GM18505 (cell line): ENCODE measurements around the gene FAM124A.

Experiments
- ATAC-seq: cut with Tn5 transposase; IDR thresholded peaks from one replicate; pipeline ENCODE4 v1.9.1; 2021; ENCODE audit not compliant: unreplicated experiment
- POLR2A ChIP-seq: IDR thresholded peaks from 4 replicates; pipeline ENCODE4 v1.6.1; 2011; ENCODE audit warnings: borderline replicate concordance; ENCODE audit not compliant: insufficient read depth, insufficient read length; ENCODE audit errors: extremely low read depth

The FAM124A gene

DNA sequence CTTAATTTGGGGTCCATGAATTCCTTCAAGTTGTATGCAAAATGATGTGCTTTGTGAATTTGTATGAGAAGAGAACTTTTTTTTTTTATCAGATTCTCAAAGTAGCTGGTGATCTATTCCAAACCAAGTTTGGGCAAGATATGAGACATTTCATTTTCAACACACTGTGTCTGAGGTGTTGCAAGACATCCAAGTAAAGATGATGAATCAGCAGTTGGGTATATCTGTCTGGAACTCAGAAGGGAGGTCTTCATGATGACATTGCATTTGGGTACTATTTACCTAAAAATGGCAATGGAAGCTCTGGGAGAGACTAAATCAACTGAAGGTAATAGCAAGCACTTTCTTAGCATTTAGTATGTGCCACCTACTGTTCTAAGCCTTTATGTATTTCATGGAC, 2.8 kb downstream of the FAM124A start:
- no peak for TF ChIP-seq POLR2A
- ATAC-seq: no peak

DNA sequence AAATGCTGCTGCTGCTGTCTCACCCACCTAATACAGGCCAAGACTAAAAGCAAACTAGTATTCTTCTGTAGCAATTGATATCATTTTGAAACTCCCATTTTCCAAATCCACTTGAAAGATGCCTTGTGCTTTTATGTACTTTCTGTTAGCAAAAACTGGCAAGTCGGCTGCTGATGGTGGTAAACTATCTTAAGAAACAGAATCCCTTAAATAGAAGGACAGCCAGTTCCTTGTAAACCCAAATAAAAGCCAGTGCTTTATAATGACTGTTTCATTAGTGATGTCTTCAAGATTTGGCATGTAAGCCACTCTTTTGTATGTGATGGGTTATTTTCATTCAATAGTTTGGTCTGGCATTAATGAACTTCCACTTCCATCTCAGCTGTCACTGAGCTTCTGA, 5.2 kb downstream of the FAM124A start:
- no peak for ATAC-seq

DNA sequence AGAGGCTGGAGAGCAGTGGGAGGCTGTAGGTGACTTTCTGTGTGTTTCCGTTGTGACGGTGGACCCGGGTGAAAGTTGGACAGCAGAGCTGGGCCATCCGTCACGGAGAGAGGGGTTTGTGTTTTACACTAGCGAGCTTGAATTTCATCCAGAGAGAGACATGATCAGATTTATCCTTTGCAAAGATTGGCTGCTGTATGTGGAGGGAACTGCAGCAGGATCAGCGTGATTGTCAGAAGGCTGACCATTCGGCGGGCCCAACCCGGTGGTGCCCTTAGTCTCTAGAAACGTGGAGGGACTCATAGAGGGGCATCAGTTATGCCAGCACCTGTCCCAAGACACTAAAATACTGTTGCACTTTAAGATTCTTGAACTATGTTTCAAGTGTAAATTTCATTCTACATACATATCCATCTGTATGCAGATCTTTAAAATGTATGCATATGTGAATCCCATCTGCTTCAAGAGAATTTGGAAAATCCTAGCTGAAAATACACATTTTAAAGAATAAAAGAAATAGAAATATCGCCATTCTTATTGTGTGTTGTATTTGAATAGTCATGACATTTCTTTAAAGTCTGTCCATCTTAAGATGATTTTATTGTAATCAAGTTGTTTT, 7.0 kb downstream of the FAM124A start:
- ATAC-seq: no peak
- TF ChIP-seq POLR2A: no peak

More for the DNA sequence above, 5.2 kb downstream of the FAM124A start:
- TF ChIP-seq POLR2A: no peak

DNA sequence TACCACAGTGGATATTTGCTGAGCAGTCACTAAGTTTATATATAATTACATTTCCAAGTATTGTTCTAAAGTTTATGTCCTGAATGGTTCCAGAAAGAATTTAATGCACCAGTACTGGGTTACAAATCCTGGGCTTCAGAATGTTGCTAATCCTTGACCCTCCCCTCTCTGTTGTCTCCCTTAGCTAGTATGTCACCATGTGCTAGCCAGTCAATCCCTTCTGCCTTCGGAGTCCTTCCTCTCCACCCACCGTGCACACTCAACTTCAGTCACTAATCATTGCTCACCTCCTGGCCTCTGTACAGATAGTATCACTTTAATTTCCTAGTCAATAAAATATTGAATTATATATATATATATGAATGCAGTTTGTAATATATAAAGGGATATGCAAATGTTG, 7.5 kb downstream of the FAM124A start:
- no peak for TF ChIP-seq POLR2A
- no peak for ATAC-seq

DNA sequence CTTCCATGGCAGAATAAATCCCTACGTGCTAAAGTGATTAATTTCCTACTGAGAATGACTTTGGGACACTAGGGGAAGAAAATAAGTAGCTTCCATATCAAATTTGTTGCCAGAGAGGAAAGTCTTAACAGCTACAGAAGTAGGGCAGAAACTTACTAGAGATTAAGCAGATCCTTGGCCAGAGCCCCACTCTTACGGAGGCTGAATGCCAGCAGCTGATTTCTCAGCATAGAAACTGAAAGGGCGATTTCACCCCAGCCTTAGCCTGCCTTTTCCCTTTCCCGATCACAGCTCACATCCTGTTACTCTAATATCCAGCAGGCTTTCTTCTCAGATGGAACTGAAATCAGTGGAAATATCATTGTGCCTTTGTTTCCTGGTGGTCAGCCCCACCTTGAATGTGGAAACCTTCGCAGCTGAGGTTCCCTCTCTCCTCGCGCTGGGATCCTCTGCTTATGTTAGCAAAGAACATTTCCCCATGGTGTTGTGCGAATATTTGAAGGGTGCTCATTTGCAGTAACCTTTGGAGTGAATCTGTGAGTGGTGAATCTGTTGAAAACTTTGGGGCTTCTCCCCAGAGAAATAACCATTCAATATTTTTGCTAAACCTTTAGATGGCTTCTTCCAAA, 8.4 kb downstream of the FAM124A start:
- ATAC-seq: no peak
- TF ChIP-seq POLR2A: no peak

DNA sequence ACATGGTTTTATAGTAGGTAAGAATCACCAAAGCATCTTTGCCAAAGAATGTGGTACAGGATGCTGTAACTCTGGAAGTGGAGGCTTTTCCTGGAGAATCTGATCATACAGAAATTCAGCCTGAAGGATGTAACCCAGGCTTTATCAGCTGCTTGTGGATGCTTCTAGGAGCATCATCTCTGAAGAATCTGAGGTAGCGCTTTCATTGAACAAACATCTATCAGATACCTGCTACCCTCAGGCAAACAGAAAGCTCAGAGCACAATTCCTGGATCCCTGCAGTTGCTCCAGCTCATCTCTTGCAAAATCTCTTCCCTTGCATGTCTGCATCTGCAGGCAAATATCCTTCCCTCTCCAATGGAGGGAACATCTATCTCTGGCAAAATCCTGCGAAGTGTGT, 9.3 kb downstream of the FAM124A start:
- ATAC-seq: no peak
- TF ChIP-seq POLR2A: no peak

DNA sequence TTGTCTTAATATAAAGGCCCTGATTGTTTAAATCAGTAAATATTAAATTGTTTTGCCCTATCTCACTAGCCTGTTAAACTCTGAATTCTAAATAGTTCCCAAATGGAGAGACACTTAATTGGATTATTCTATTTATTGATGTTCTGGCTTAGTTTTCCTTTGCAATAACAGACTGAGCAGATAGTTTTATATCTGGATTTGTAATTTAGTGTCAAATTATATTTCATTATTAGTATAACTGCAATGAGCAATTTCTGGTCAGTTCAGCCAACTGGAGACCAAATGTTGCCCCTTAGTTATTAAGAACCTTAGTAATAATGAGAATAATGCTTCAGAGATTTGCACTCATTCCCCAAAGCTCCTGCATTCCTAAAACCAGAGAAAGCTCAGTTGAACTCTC, 10.1 kb downstream of the FAM124A start:
- ATAC-seq: no peak
- TF ChIP-seq POLR2A: no peak

DNA sequence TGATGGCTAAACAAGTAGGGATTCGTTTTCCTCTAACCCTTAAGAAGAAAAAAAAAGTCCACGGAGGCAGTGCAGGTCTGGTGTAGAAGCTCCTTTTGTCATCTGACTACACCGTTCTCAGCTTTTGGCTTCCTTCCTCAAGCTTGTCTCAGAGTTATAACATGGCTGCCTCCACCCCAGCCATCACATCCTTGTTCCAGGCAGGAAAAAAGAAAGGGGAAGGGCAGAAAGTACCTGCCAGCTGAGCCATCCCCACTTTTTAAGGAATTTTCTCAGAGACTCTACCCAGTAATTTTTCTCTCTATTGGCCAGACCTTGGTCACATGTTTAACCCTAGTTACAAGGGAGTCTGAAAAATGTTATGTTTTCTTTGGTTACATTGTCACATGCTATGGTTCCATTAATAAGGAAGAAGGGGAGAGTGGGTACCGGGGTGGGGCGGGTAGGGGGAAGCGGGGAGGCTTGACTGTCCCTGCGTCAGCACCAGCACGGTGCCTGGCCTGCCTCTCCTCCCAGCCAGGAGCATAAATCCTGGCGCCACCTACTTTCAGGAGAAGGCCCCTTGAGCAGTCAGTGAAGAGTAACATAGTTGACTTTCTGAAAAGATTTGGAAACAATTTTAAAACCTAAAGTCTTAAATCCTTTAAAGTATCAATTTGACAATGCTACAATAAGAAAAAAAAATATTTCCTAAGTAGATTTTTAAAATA, 11.1 kb downstream of the FAM124A start:
- TF ChIP-seq POLR2A: no peak
- ATAC-seq: no peak

DNA sequence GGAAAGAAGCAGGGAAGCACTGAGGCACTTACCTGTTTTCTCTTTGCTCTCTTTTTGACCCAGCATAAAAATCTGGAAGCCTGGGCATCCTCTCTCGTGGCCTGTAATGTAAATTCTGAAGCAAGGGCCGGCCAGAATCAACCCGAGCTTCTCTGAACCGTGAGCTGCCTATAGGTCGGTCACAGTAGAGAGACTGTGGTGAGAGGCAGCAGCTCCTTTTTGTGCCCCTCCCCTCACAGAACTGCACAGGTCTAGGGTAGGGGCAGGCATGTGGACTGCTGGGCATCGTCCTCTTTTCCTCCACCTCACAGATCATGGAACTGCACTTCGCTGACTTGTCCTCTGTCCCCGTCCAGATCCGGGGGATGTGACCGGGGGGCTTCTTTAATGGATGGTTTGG, 12.5 kb downstream of the FAM124A start:
- ATAC-seq: no peak
- no peak for TF ChIP-seq POLR2A

DNA sequence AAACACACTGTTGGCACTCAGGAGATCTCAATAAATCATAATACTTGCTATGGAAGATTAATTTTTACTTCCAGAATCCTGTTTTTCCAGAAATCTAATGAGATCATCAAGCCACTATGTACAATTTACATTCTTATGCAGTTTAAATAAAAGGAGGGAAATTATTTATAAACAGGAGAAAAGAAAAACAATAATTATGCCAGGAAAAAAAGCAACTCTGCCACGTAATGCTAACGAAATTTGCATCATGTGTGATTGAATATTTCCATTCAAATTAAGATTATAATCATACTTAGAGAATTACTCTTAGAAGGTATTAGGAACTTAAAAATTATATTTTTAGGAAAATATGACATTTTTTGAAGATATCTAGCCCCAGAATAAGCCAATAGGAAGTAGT, 13.0 kb downstream of the FAM124A start:
- ATAC-seq: no peak
- TF ChIP-seq POLR2A: no peak

DNA sequence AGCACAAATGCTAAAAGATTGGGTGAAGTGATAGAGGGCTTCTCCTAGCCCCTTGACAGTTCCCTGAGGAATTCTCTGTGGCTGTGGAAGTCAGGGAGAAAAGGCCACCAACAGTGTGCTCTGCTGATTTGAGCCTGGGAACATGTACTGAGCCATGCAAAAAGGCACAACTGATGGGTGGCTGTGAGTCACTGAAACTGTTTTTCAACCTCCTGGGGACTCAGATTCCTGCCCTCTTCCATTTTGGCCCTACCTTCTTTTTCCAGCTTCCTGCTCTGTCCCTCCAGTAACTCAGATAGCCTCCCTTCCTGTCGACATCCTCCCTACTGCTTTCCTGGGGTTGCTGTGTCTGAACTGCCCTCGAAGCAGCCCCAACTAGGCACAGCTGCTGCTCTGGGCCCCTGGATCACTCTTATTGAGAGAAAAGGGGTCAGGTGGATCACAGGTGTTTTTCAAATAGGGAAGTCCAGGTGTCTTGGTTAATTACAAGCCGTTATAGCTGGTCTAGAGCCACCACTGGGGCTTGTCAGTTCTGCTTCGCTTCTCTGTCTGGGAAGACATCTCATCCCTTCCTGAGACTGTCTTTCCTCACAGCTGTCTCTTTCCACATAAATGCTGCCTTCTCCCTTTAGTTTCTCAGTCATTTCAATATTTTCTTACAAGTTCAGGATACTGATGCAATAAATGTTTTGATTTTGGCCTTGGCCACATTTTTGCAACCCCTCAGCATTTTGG, 13.7 kb downstream of the FAM124A start:
- no peak for TF ChIP-seq POLR2A
- ATAC-seq: no peak

DNA sequence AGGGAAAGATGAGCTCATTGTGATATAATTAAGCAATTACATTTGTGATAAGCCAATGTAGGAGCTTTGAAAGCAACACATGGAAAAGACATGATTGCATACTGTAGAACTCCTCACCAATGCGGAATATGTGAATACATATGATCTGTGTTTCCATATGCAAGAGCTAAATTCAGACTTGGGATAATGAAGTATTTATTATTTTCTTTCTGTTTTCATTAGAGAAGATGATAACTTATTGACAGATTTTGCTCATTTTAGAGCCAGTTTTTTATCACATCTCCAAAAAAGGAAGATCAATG, 14.2 kb downstream of the FAM124A start:
- no peak for ATAC-seq
- no peak for TF ChIP-seq POLR2A

DNA sequence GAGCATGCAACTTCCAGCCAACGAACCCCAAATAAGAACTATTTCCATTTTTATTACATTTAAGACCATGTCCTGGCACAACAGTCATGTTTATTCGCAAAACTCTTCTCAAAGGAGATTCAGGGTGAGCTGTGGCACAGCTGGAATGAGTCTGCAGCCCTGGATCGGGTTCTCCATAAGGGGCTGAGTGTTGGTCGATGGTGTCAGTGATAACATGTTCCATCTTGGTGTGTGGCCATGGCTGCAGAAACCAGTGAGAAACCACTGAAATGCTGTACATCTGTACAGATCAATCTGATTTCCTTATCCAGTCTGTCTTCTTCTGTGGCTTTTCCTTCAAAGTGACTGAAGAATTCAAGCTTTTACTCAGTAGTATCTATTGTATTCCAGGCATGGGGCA, 15.2 kb downstream of the FAM124A start:
- no peak for ATAC-seq
- no peak for TF ChIP-seq POLR2A

DNA sequence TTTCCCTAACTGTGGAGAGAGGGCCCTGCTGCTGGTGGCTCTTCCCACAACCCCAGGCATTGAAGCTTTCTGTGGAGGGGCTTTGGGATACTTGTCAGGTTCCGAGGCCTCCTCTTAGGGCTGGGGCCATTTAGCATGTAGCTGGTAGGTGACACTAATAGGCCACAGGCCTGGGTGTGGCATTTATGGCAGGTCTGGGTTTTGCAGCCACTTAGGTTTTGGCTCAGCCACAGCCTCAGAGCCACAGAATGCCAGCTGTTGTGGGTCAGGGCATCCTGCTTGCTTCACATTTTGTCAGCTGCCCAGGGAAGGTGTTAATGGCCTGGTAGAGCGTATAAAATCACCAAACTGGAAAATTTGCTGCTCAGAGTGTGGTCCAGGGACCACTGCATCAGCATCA, 15.7 kb downstream of the FAM124A start:
- no peak for ATAC-seq
- no peak for TF ChIP-seq POLR2A
